ENCODE data around the gene FUT3.
"Not testable (repeated sequence)": the region's sequence is repeated elsewhere in the genome, so short reads cannot be mapped to it uniquely, and the experiment has no call there.

FUT3 gene

GRCh38 chr19:5850189-5850588 lies 1.1 kb downstream of the FUT3 start:
- DNase-seq (ENCODE audit: low spot score) (no peak), FAIRE-seq (no peak)

GRCh38 chr19:5848621-5849020 lies 2.6 kb downstream of the FUT3 start:
- not testable (repeated sequence) for DNase-seq (ENCODE audit: low spot score); FAIRE-seq

DNA sequence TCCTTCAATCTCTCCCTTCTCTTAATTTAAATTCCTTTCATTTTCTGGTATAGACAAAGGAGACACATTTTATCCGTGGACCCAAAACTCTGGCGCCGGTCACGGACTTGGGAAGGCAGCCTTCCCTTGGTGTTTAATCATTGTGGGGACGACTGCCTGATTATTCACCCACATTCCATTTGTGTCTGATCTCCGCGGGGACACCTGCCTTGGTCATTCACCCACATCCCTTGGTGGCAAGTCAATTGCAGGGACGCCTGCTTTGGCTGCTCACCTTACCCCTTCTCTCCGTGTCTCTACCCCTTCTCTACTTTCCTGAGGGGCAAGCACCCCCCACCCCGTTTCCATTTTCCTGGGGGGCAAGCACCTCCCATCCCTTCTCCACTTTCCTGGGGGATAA lies 3.4 kb downstream of the FUT3 start:
- FAIRE-seq = not testable (repeated sequence)

DNA sequence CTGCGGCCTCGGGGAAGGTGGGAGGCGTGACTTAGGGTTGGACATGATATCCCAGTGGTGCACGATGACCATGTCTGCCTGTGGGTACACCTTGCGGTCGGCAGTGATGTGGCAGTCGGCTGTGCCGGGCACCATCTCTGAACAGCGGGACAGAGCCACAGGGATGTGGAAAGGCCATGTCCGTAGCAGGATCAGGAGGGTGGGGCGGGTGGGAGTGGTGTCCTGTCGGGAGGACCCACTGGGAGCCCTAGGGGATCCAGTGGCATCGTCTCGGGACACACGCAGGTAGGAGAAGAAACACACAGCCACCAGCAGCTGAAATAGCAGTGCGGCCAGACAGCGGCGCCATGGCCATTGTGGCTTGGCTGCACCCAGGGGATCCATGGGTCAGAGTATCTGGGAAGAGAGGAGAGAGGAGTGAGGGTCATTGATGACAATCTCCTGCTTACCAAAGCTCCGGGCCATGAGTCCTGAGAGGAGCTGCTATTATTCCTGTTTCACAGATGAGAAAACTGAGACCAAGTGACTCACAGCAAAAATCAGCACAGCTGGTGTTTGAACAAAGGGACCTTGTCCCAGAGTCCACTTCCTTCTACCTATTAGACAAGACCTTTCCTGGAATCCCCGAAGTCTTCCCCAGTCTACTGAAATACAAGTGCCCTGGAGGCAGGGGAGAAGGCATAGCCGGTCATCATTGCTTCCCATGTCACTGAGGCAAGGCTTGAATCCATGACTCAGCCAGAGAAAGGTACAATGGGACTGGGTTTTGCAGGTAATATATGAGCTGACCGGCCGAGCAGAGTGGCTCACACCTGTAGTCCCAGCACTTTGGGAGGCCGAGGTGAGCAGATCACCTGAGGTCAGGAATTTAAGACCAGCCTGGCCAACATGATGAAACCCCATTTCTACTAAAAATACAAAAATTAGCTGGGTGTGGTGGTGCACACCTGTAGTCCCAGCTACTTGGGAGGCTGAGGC lies 6.5 kb downstream of the FUT3 start:
- no peak for DNase-seq (ENCODE audit: low spot score)

More for the DNA sequence above, 3.4 kb downstream of the FUT3 start:
- not testable (repeated sequence) for DNase-seq (ENCODE audit: low spot score)

GRCh38 chr19:5843295-5843927 lies 7.8 kb downstream of the FUT3 start:
- FAIRE-seq (no peak), DNase-seq (ENCODE audit: low spot score) (no peak)

More for the DNA sequence above, 6.5 kb downstream of the FUT3 start:
- no peak for FAIRE-seq

DNA sequence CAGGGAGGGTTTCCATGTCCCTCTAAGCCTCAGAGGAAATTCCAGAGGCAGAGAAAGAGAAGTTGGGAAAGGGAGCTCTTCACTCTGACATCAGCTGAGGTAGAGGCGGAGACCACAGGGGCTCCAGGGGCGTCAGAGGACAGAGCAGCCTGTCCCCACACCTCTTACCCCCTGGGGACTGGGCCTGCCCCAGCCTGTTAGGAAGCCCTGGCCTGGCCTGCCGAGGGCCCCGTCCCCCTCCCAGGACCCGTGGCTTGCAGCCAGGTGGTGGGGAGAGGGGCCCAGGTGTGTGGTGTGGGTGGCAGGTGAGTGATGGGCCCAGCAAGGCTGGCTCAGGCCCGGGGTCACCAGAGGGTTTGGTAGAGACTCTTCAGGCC lies 9.5 kb downstream of the FUT3 start:
- DNase-seq (ENCODE audit: low spot score); FAIRE-seq: not testable (repeated sequence)

DNA sequence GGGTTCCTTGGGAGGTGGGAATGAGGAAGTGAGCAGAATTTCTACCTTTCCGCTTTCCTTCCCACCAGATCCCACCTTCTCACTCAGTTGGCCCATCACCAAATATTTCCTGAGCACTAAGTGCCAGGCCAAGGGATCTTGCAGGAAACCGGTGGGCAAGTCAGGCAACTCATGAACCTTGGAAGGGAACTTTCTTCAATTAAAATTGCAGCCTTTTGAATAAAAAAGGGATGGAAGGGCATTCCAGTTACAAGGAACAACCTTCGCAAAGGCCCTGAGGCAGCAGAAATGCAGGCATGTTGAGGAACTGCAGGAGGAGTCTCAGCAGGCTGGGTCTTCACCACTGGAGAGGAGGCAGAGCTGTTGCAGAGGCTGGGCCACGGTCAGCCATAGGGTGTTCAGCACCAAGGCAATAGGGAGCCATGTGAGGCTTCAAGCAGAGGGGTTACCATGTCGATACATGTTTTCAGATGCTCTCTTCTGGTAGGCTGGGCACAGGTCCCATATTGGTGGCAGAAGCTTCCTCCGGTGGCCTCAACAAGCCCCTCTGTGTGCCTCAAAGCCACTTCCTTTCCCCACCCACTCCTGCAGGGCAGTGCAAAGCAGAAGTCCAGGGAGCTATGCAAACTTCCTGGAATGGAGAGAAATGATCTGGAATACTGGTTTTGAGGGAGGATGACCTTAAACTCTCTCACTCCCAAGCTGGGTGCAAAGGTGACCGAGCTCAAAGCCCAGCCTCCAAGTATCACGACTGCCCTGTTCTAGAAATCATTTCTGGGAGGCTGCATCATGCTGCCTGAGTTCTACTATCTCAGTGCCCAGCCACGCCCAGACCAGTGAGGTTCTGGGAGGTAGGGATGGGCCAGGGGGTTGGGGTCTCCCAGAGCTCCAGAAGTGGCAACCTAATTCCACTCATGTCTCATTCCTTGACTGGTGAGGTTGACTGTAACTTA lies 11.9 kb downstream of the FUT3 start, which contains the start of gene FUT6:
Gene FUT6, minus strand, starts transcription at position 638 of the 953 bp plus-strand sequence. CDS start 7,135 bp downstream, outside the sequence.
- no peak for FAIRE-seq
- no peak for DNase-seq (ENCODE audit: low spot score)

DNA sequence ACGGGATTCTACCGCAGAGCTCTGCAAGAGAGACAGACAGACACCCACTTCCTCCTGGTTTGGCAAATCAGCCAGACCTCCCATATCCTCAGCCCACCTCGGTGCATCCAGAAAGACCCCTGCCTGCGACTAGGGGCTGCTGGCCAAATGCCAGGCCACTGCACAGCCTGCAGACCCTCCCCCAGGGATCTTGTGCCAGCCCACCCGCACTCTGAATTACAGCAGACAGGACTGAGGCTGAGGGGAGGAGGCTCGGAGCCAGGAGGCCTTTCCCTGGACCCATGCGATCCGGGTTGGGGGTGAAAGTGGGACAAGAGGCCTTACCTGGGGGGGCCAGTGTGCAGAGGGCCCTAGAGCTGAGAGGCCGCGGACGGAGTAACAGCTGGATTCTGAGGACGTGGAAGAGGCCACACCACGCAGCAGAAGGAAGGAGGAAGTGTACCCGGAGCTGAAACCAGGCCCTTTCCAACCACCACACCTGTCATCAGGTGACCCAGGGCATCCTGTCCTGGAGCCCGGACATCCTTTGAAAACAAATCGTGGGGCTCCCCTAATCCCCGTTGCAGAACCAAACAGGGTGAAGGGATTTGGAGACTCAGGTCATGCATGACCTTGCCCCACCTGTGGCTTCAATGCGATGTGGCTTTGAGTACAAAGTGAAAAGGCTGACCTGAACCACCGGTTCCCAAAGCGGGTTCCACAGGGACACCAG lies 12.7 kb downstream of the FUT3 start:
- FAIRE-seq (no peak), DNase-seq (ENCODE audit: low spot score) (no peak)

DNA sequence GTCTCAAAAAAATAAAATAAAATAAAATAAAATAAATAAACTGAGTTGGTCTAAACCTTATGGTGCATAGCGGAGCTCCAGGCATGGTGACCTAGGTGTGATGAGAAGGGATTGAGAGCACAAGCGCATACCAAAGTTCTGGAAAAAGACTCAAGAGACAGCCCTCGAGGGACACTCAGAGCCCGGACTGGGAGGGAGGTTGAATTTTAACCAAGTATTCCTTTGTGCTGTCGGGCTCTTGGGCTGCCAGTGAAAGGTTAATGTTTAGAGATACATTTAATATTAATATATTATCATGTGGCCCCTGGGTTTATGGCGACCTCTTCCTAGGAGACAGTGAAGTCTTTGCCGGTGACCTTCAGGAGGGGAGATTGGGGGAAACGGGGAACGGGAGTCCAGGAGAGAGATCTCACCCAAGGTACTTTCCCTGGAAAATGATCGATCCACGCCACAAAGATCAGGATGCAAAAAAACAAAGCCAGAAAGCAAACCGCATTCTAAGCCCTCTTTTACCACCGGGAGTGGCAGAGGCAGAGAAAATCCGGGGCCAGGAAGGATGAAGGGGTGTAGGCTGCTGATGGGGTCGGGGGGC lies 13.4 kb downstream of the FUT3 start:
- DNase-seq (ENCODE audit: low spot score) (no peak), FAIRE-seq (peak; percentile 30)

- no peak for DNase-seq (ENCODE audit: low spot score)
- FAIRE-seq = no peak
These were observed 18.6 kb downstream of the FUT3 start for GRCh38 chr19:5832527-5833216.

- FAIRE-seq = no peak
These were observed 19.2 kb downstream of the FUT3 start for GRCh38 chr19:5832061-5832460.

GRCh38 chr19:5831159-5831558 lies 20.1 kb downstream of the FUT3 start:
- DNase-seq (ENCODE audit: low spot score) (no peak), FAIRE-seq (no peak)

More at GRCh38 chr19:5832061-5832460, 19.2 kb downstream of the FUT3 start:
- no peak for DNase-seq (ENCODE audit: low spot score)

DNA sequence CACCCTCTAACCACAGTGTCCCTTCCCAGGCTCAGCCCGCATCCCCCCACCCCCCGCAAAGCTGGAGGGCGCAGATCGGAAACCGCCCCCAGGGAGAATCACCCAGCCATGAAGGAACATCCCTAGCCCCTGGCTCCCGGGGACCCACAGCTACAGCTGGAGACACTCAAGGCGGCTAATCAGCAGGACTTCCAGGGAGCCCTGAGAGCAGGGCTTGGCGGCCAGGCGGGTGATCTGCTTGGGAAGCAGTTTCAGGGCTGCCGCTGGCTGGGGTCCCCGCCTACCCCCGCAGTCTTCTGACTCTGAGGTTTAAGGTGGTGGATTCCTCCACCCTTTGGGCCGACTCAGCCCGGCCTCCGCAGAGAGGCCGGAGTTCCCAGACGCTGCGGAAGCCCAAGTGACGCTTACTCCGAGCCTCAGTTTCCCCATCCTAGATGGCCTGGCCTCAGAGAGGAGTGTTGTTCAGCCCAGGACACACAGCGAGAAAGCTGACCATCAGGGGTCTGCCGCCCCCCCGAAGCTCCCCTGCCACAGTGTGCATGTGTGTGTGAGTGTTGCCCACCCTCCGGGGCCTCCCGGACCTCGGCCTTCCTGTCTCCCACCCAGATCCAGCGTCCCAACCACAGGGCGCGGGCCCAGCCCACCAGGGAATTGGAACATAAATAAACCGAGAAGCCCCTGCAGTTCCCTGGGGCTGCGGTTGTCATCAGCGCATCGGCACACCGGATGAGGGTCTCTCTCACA lies 21.5 kb downstream of the FUT3 start:
- no peak for DNase-seq (ENCODE audit: low spot score)
- no peak for FAIRE-seq

DNA sequence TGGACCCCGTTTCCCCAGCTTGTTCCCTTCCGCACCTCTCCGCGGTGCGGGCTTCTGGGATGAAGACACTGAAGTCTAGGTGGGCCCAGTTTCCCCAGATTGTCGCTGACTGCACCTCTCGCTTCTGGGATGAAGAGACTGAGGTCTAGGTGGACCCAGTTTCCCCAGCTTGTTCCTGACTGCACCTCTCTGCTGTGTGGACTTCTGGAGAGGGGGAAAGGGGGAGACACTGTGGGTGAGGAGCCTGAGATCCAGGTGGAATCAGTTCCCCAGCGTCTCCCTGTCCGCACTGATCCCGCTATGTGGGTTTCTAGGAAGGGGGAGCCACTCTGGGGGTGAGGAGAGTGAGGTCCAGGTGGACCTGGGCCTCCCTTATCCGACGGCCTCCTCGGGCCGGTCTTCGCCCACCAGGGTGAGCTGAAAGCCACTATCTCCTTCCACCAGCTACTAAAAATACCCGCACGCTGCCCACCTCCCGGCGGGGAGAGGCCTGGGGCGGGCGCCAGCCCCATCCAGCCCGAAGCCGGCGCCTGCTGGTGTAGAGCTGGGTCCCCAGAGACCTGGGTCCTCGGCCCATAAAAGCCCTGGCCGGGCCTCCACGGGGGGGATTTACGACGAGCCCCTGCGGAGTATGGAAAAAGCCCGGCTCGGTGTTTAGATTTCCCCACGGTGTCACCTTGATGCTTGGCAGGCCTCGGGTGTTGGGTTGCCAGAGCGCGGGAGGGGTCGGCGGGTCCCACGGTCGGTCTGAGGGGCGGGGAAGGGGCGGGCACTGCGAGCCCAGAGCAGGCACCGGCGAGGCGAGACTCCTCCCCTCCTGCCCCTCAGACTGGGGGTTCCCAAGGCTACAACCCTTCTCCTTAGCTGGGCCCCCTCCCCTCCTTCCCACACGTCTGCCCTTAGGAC lies 22.3 kb downstream of the FUT3 start:
- no peak for DNase-seq (ENCODE audit: low spot score)
- no peak for FAIRE-seq

DNA sequence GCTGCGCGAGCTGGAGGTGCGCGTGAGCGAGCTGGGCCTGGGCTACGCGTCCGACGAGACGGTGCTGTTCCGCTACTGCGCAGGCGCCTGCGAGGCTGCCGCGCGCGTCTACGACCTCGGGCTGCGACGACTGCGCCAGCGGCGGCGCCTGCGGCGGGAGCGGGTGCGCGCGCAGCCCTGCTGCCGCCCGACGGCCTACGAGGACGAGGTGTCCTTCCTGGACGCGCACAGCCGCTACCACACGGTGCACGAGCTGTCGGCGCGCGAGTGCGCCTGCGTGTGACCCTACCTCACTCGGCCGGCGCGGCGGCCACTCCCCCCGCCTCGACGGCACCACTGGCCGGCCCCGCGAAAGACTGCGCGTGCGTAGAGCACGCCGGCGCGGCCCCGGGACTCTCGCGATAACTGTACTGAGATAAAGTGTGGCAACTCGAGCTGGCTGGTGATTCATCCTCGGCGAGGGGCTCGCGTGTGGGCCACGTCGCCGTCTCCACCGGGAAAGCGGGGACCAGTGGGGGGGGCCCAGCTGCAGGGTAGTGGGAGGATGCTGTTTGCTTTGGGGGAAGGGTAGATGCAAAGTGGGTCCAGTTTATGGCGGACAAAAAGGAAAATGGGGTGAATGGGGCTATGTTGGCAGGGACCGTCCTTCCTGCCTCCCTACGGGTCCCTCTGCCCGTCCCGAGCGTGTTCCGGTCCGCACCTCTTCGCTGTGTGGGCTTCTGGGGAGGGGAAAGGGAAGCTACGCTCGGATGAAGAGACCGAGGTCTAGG lies 23.2 kb downstream of the FUT3 start:
- FAIRE-seq (no peak), DNase-seq (ENCODE audit: low spot score) (peak; percentile 80)

GRCh38 chr19:5827342-5827890 lies 23.8 kb downstream of the FUT3 start:
- FAIRE-seq (no peak), DNase-seq (ENCODE audit: low spot score) (no peak)

Measured in RCC 7860 (cell line).